ENCODE measurements around the gene PLCB1. TPM values are rescaled to one million over a fixed set of nuclear protein-coding genes. Genes with fewer than 3 reads are reported as not detected.

The PLCB1 gene
- total and polyA plus RNA-seq, 2 of the 4 experiments (the other 2 are of a cell fraction): 5.6 to 16.1 TPM

- Histone ChIP-seq H3K18ac (ENCODE audit: low read depth, low read length) (no peak overlapping the region), H2BK20ac (ENCODE audit: low read depth, low read length) (no peak overlapping the region), H3K9ac (ENCODE audit: low read depth, low read length) (no peak overlapping the region), H2AK5ac (ENCODE audit: low read depth, low read length) (no peak overlapping the region), H4K8ac (ENCODE audit: low read depth in 2 of 2, low read length in 2 of 2) (no peak overlapping the region), H3K4me1 (ENCODE audit: control insufficient read depth, insufficient read depth, low read length) (peaks cover 3% of the 10 kb centered on the region), H2AK9ac (replicated peaks; ENCODE audit: low read depth, low read length, poor library complexity) (no peak overlapping the region), H3K56ac (ENCODE audit: extremely low read depth, insufficient read depth, low read length) (no peak overlapping the region), H3K9me3 (ENCODE audit: control insufficient read depth, insufficient read depth, low read length) (no peaks in the 10 kb centered on the region), H3K79me1 (ENCODE audit: low read depth in 1 of 2, low read length in 2 of 2) (no peaks in the 10 kb centered on the region; a peak in 1 of 4 replicates), H2AFZ (replicated peaks; ENCODE audit: low read length, poor library complexity) (no peak overlapping the region), H3K4me2 (ENCODE audit: low read depth, low read length) (no peak overlapping the region), H3K27me3 (ENCODE audit: control insufficient read depth, insufficient read depth, low read length) (no peaks in the 10 kb centered on the region), H3K27ac (ENCODE audit: insufficient read depth, low read length) (no peak overlapping the region), H3K36me3 (ENCODE audit: control insufficient read depth, insufficient read depth, low read length) (no peaks in the 10 kb centered on the region), H2BK15ac (ENCODE audit: low read depth, low read length) (no peak overlapping the region), H3K9me1 (ENCODE audit: insufficient read depth, low read length) (no peaks in the 10 kb centered on the region), H4K20me1 (ENCODE audit: insufficient read depth, low read length) (no peaks in the 10 kb centered on the region), H3K14ac (replicated peaks; ENCODE audit: low read depth, low read length) (no peak overlapping the region), H3K23ac (ENCODE audit: low read depth, low read length) (no peak overlapping the region), H2BK120ac (ENCODE audit: low read depth, low read length) (no peak overlapping the region), H3K4me3 (ENCODE audit: insufficient read depth, low read depth, low read length) (no peak overlapping the region), H4K91ac (ENCODE audit: insufficient read depth, low read depth, low read length) (no peak overlapping the region), H2BK5ac (ENCODE audit: low read depth, low read length, poor library complexity, severe bottlenecking) (no peak overlapping the region), H4K5ac (ENCODE audit: low read depth, low read length) (no peak overlapping the region), H3K4ac (ENCODE audit: low read depth, low read length) (no peak overlapping the region)
- TF ChIP-seq RFX5 (IDR thresholded peaks at IDR 0.05; ENCODE audit: low read depth, low read length) (no peak), CHD1 (IDR thresholded peaks at IDR 0.05; ENCODE audit: low read depth, low read length) (no peak), FOS (IDR thresholded peaks at IDR 0.05; ENCODE audit: low read depth, low read length) (no peak), BHLHE40 (IDR thresholded peaks at IDR 0.05; ENCODE audit: low read depth, low read length) (no peak), CEBPB (IDR thresholded peaks at IDR 0.05; ENCODE audit: low read depth, low read length) (no peak), MXI1 (IDR thresholded peaks at IDR 0.05; ENCODE audit: borderline replicate concordance, low read depth, low read length) (no peak), RCOR1 (IDR thresholded peaks at IDR 0.05; ENCODE audit: insufficient replicate concordance, low read length) (no peak), ELK1 (IDR thresholded peaks at IDR 0.05; ENCODE audit: borderline replicate concordance, low read depth, low read length) (no peak), USF2 (IDR thresholded peaks at IDR 0.05; ENCODE audit: low read depth, low read length) (no peak), RAD21 (IDR thresholded peaks at IDR 0.05; ENCODE audit: low read length) (no peak), NFE2L2 (IDR thresholded peaks at IDR 0.05; ENCODE audit: low read depth, low read length) (no peak), SMC3 (IDR thresholded peaks at IDR 0.05; ENCODE audit: low read depth, low read length) (no peak), MAZ (IDR thresholded peaks at IDR 0.05; ENCODE audit: borderline replicate concordance, low read depth, low read length) (no peak), POLR2A (IDR thresholded peaks at IDR 0.05; ENCODE audit: low read depth, low read length) (no peak), MAFK (IDR thresholded peaks at IDR 0.05; ENCODE audit: low read depth, low read length) (no peak), CTCF (conservative IDR thresholded peaks at IDR 0.05; ENCODE audit: low read depth, low read length) (no peak)
- no CpG with 5 or more reads among the region's 2 CpGs for WGBS, 2 experiments (ENCODE audit: extremely low coverage in 2 of 2, insufficient read length in 1 of 2)
- ChIA-PET CTCF (no interaction called here), POLR2A (ENCODE audit: unreplicated experiment) (no interaction called here)
- dilution Hi-C loops (cut with HindIII; ENCODE audit: low sequenced_read_pairs, unreplicated experiment) (no loop called here), intact Hi-C loops (cut with micrococcal nuclease) (no loop called here), in situ Hi-C loops (cut with MboI; ENCODE audit: low sequenced_read_pairs) (loop anchor here (5.0 kb wide), 1 partner anchor 51 kb away; no protein-coding TSS in a partner anchor)
- BruUV-seq (replicated peaks): no TSS peak
- DNase-seq (no peak), ATAC-seq (ENCODE audit: low read depth) (no peak)
Measured at GRCh38 chr20:8571611-8572010, 439.5 kb downstream of the PLCB1 start.
